AG09309 (cell line): ENCODE data around the gene CAMK2D.

Experiments used
- DNase-seq: peaks from one replicate; pipeline ENCODE4 v3.0.0-alpha.2; 2010; ENCODE audit warnings: low read depth
- H3K4me3 ChIP-seq: 2 replicates; pipeline ENCODE4 v1.5.1; 2011; ENCODE audit warnings: mild to moderate bottlenecking, low read depth, low read length, moderate library complexity; ENCODE audit not compliant: control insufficient read depth
- TF ChIP-seq, protein P1 (sequence below): IDR thresholded peaks from 2 replicates; pipeline ENCODE4 v1.5.1; 2011; ENCODE audit warnings: mild to moderate bottlenecking, low read depth, low read length, inconsistent platforms; ENCODE audit not compliant: insufficient read depth, control insufficient read depth; ENCODE audit errors: missing control alignments

The CAMK2D gene

DNA sequence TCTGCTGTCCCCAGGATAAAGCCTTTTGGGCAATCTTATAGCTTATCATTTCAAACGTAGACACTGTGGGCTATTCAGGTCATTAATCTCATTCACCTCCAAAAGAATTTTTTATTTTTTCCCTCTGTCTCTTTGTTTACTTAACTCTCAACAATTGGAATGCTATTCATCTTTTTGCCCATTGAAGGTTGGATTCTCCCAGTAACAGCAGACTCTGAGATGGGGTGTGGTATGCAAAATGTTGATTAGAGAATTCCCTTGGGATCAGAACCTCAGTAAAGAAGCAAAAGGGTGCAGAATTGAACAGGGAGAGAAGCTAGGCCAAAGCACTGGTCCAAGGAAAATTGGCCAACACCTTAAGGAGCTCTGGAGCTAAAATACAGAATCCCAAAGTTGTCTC lies 60.4 kb downstream of the CAMK2D start:
- TF ChIP-seq, protein P1, sequence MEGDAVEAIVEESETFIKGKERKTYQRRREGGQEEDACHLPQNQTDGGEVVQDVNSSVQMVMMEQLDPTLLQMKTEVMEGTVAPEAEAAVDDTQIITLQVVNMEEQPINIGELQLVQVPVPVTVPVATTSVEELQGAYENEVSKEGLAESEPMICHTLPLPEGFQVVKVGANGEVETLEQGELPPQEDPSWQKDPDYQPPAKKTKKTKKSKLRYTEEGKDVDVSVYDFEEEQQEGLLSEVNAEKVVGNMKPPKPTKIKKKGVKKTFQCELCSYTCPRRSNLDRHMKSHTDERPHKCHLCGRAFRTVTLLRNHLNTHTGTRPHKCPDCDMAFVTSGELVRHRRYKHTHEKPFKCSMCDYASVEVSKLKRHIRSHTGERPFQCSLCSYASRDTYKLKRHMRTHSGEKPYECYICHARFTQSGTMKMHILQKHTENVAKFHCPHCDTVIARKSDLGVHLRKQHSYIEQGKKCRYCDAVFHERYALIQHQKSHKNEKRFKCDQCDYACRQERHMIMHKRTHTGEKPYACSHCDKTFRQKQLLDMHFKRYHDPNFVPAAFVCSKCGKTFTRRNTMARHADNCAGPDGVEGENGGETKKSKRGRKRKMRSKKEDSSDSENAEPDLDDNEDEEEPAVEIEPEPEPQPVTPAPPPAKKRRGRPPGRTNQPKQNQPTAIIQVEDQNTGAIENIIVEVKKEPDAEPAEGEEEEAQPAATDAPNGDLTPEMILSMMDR: no peak
- DNase-seq: no peak

DNA sequence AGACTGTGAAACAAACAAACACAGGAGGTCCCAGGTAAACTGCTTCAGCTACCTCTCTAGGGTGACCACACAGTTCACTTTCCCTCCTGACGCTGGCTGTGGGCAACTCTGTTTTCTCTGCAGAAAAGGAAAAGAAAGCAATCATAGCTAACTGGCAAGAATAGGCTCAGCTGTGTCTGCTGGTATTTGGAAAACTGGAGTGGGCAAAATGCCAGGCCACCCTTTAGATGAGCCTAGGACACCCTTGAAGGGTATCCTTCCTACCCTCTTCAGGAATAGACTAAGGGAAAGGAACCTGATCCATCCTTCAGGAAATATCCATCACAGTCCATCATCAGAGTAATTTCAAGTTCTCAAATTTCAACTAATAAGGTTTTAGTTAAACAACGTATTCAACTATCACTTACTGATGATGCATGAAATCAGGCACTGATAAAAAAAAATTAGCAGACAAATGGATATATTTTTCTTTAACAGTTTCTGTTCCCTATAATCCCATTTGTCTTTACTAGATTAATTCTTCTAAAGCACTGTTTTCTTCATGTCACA lies 60.9 kb downstream of the CAMK2D start:
- DNase-seq: no peak
- TF ChIP-seq, protein P1: no peak
- H3K4me3 ChIP-seq: no peak overlapping the region

More for the DNA sequence above, 60.4 kb downstream of the CAMK2D start:
- H3K4me3 ChIP-seq: no peak overlapping the region

DNA sequence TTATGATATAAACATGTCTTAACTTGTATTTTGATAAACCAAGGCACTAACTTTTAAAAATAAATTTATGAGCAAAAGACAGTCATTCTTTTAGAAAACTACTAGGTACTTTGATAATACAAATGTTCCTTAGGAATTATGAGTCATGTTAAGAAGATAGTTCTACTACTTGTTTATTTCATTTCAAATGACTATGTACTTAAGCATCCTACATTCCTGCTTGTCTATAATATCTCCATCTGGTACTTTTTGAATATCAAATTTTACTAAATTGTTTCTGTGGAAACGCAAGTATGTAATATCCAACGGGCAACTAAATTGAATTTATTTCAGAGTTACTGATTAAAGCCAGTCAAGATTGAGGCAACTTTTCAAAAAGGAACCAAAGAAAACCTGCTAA lies 61.8 kb downstream of the CAMK2D start:
- TF ChIP-seq, protein P1: no peak
- no peak for DNase-seq
- no peak overlapping the region for H3K4me3 ChIP-seq

DNA sequence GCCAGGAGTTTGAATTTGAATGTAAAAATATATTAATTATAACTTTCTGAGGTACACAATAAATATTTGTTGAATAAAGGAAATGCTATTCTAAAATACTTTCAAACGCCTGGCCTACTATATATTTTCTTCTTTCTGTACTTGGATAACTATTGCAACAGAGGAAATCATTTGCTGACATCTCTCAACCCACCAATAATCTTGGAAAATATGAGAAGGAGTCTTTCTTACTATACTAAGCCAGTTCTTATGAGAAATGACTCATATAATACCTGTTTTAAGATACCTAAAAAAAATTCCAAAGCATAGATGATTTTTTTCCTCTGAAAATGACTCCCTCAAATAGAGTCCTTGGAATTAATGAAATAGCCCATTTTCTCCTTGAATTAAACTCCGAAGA lies 64.1 kb downstream of the CAMK2D start:
- H3K4me3 ChIP-seq: no peak overlapping the region
- TF ChIP-seq, protein P1: no peak
- no peak for DNase-seq

DNA sequence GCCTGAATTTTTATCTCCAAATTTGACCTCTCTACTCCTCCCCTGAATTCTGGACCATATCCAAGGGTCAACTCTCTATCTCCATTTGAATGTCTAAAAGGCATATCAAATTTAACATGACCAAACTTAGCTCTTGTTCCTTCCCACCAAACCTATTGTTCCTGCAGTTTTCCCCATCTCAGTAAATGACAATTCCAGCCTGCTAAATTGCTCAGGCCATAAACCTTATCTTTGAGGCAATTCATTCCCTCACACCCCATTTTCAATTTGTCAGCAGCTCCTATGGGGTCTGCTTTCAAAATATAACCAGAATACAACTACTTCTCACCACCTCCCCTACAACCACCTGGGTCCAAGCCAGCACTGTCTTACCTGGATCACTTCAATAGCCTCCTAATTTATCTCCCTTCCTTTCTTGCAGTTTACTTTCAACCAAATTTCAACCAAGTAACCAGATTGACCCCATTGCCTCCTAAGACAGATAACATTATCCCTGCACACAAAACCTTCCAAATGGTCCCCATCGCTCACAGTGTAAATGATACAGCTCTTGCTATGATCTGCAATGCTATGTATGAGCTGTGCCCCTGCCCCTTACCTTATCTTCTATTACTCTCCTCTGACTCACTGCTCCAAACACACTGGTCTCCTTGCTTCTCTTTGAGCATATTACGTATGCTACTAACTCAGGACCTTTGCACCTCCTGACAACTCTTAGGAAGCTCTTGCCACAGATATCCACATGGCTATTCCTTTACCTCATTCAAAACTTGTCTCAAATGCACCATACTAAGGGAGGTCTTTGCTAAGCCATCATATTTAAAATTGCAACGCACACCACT lies 66.0 kb downstream of the CAMK2D start:
- no peak overlapping the region for H3K4me3 ChIP-seq
- DNase-seq: no peak
- TF ChIP-seq, protein P1: no peak

DNA sequence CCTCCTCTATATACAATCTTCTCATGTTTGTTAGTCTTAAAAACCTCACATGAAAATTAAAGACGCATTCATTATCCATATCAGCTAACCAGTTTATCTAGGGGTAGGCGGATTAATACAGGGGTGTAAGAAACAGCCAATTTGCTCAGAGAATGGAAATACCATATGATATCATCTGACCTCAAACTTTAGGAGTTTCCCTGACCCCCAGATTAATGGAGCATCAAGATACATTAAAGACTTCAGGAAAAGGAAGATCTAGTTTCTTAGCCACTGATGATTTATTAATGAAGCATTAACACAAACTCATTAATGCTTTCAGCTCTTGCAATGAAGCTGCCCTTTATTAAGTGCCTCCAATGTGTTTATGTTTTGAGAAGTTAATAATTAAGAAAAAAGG lies 67.5 kb downstream of the CAMK2D start:
- DNase-seq: no peak
- TF ChIP-seq, protein P1: no peak
- H3K4me3 ChIP-seq: no peak overlapping the region
